Colonic mucosa (tissue), 4 donors: Measurements from ENCODE around the gene PCDHB15. TPM values are rescaled to one million over a fixed set of nuclear protein-coding genes. Genes with fewer than 3 reads are reported as not detected.
"Not testable (repeated sequence)": the region's sequence is repeated elsewhere in the genome, so short reads cannot be mapped to it uniquely, and the experiment has no call there.

Experiments
- DNase-seq: peaks from one replicate; pipeline ENCODE4 v3.0.0-alpha.2; 2020
- H3K27ac ChIP-seq: fragments of 200-600 bp; one replicate; pipeline ENCODE4 v1.8.0; 2021
- H3K27me3 ChIP-seq: fragments of 200-600 bp; one replicate; pipeline ENCODE4 v1.8.0; 2021
- H3K36me3 ChIP-seq: fragments of 200-600 bp; one replicate; pipeline ENCODE4 v1.8.0; 2021
- H3K4me1 ChIP-seq: fragments of 200-600 bp; one replicate; pipeline ENCODE4 v1.8.0; 2021; ENCODE audit warnings: mild to moderate bottlenecking
- H3K4me3 ChIP-seq: fragments of 200-600 bp; one replicate; pipeline ENCODE4 v1.8.0; 2021
- H3K9ac ChIP-seq, 2 donors: one replicate each; pipeline ENCODE4 v1.7.0; 2013; ENCODE audit warnings: control low read depth in 2 of 2, low read depth in 2 of 2, low read length in 2 of 2
- H3K9me3 ChIP-seq: fragments of 200-600 bp; one replicate; pipeline ENCODE4 v1.8.0; 2021
- CTCF ChIP-seq: fragments of 200-600 bp; IDR thresholded peaks from one replicate; pipeline ENCODE4 v1.8.0; 2022; ENCODE audit warnings: antibody characterized with exemption, mild to moderate bottlenecking
- intact Hi-C: fragments of 100-400 bp; cut with DNase I; formaldehyde crosslinking; loops from one replicate; pipeline ENCODE4 v1.14.1; 2022
- total RNA-seq, 2 donors: library from RNA; stranded (reverse); fragmentation: NEBNext Ultra II Directional in 1 of 2; extraction: Animal tissue kit (Norgen Biotek cat#: 25700) in 1 of 2; gene quantifications; one replicate each; pipeline ENCODE4 v1.2.1, GENCODE V29; 2021
- donor health status: healthy.
- donor health status: DM: no; HTN: no; CAD: no.
- donor health status: DM: no; HTN: no; CAD: no.

Gene PCDHB15
- total RNA-seq, 2 donors from 2014 or later: 0.27 to 1.8 TPM

- no peak for DNase-seq
- Histone ChIP-seq H3K4me3 (no peak overlapping the region), H3K9me3 (peaks cover 12% of the 10 kb centered on the region), H3K9ac (no peak overlapping the region), H3K27me3 (no peaks in the 10 kb centered on the region), H3K4me1 (no peaks in the 10 kb centered on the region), H3K36me3 (no peaks in the 10 kb centered on the region), H3K27ac (no peak overlapping the region)
- no peak for TF ChIP-seq CTCF
- intact Hi-C loops: no loop called here
Measured at GRCh38 chr5:141236516-141237313, 8.5 kb upstream of the PCDHB15 start.

- Histone ChIP-seq H3K4me3 (no peak overlapping the region), H3K27me3 (no peaks in the 10 kb centered on the region), H3K9me3 (peaks cover 13% of the 10 kb centered on the region), H3K36me3 (no peaks in the 10 kb centered on the region), H3K27ac (no peak overlapping the region), H3K4me1 (no peaks in the 10 kb centered on the region), H3K9ac (no peak overlapping the region)
- TF ChIP-seq CTCF: no peak
- intact Hi-C loops: no loop called here
- no peak for DNase-seq
Measured at GRCh38 chr5:141241496-141241895, 3.7 kb upstream of the PCDHB15 start.

- H3K9ac ChIP-seq, DNase-seq, H3K4me3 ChIP-seq, H3K4me1 ChIP-seq, intact Hi-C loops, H3K27ac ChIP-seq, H3K27me3 ChIP-seq, H3K36me3 ChIP-seq, H3K9me3 ChIP-seq: not testable (repeated sequence)
Measured at GRCh38 chr5:141246971-141247370, 1.8 kb downstream of the PCDHB15 start.

- H3K9ac ChIP-seq, H3K4me3 ChIP-seq, H3K27ac ChIP-seq, DNase-seq, H3K9me3 ChIP-seq, H3K36me3 ChIP-seq, H3K4me1 ChIP-seq, intact Hi-C loops, H3K27me3 ChIP-seq: not testable (repeated sequence)
Measured at GRCh38 chr5:141247434-141247833, 2.2 kb downstream of the PCDHB15 start.

GRCh38 chr5:141250576-141250975 is 5.4 kb downstream of the PCDHB15 start:
- no peak overlapping the region for H3K9ac ChIP-seq
- no peak for TF ChIP-seq CTCF
- DNase-seq: no peak
- H3K4me3 ChIP-seq: no peak overlapping the region
- H3K4me1 ChIP-seq: no peaks in the 10 kb centered on the region
- no peaks in the 10 kb centered on the region for H3K27me3 ChIP-seq
- H3K27ac ChIP-seq: no peak overlapping the region
- H3K9me3 ChIP-seq: peaks cover 8% of the 10 kb centered on the region
- H3K36me3 ChIP-seq: no peaks in the 10 kb centered on the region
- intact Hi-C loops: no loop called here

- Histone ChIP-seq H3K27ac (no peak overlapping the region), H3K9me3 (peaks cover 38% of the 10 kb centered on the region), H3K36me3 (no peaks in the 10 kb centered on the region), H3K4me1 (no peaks in the 10 kb centered on the region), H3K27me3 (no peaks in the 10 kb centered on the region), H3K4me3 (no peak overlapping the region), H3K9ac (no peak overlapping the region)
- no peak for DNase-seq
- intact Hi-C loops: no loop called here
- TF ChIP-seq CTCF: no peak
Measured at GRCh38 chr5:141258464-141258863, 13.3 kb downstream of the PCDHB15 start.
